Duodenal mucosa (tissue), 2 donors: ENCODE results near the gene HSD17B12.
A peak's percentile ranks its signal among the peaks of the same experiment; 100 is the strongest.

ENCODE experiments used
- H3K27ac ChIP-seq: one replicate; pipeline ENCODE4 v1.7.0; 2013; ENCODE audit warnings: low read depth, low read length
- H3K27me3 ChIP-seq, 2 donors: one replicate each; pipeline ENCODE4 v1.7.0; 2013; ENCODE audit warnings: low read length in 2 of 2, control low read depth in 1 of 2; ENCODE audit not compliant: insufficient read depth in 2 of 2, control insufficient read depth in 1 of 2
- H3K36me3 ChIP-seq, 2 donors: one replicate each; pipeline ENCODE4 v1.7.0; 2013; ENCODE audit warnings: low read length in 2 of 2, control low read depth in 1 of 2; ENCODE audit not compliant: insufficient read depth in 2 of 2, control insufficient read depth in 1 of 2
- H3K4me1 ChIP-seq, 2 donors: one replicate each; pipeline ENCODE4 v1.7.0; 2013; ENCODE audit warnings: low read length in 2 of 2, control low read depth in 1 of 2; ENCODE audit not compliant: insufficient read depth in 2 of 2, control insufficient read depth in 1 of 2
- H3K4me3 ChIP-seq, 2 donors: one replicate each; pipeline ENCODE4 v1.7.0; 2013; ENCODE audit warnings: low read length in 2 of 2, low read depth in 1 of 2
- H3K9ac ChIP-seq, 2 donors: one replicate each; pipeline ENCODE4 v1.7.0; 2013; ENCODE audit warnings: low read length in 2 of 2, low read depth in 1 of 2
- H3K9me3 ChIP-seq, 2 donors: one replicate each; pipeline ENCODE4 v1.7.0; 2013; ENCODE audit warnings: low read length in 2 of 2, control low read depth in 1 of 2; ENCODE audit not compliant: control insufficient read depth in 1 of 2

Gene HSD17B12

GRCh38 chr11:43871051-43871450 lies 190.5 kb downstream of the HSD17B12 start:
- H3K27me3 ChIP-seq: peaks cover 0 to 21% of the 10 kb centered on the region in 2 donors
- no peak overlapping the region for H3K9ac ChIP-seq
- H3K9me3 ChIP-seq: no peaks in the 10 kb centered on the region
- no peak overlapping the region for H3K27ac ChIP-seq
- peaks cover 0 to 7% of the 10 kb centered on the region in 2 donors for H3K4me1 ChIP-seq
- no peaks in the 10 kb centered on the region for H3K36me3 ChIP-seq
- H3K4me3 ChIP-seq: no peak overlapping the region

- no peak overlapping the region for H3K27ac ChIP-seq
- H3K9me3 ChIP-seq: no peaks in the 10 kb centered on the region
- peaks cover 0 to 7% of the 10 kb centered on the region in 2 donors for H3K4me1 ChIP-seq
- no peak overlapping the region for H3K4me3 ChIP-seq
- H3K9ac ChIP-seq: no peak overlapping the region
- no peaks in the 10 kb centered on the region for H3K36me3 ChIP-seq
- peaks cover 4 to 24% of the 10 kb centered on the region in 2 donors for H3K27me3 ChIP-seq
Observed at GRCh38 chr11:43872995-43873394, 192.5 kb downstream of the HSD17B12 start.

GRCh38 chr11:43874078-43874477 lies 193.5 kb downstream of the HSD17B12 start:
- Histone ChIP-seq H3K9ac (no peak overlapping the region), H3K4me1 (peaks cover 0 to 4% of the 10 kb centered on the region in 2 donors), H3K27me3 (peaks cover 4 to 33% of the 10 kb centered on the region in 2 donors), H3K9me3 (no peaks in the 10 kb centered on the region), H3K4me3 (no peak overlapping the region), H3K27ac (no peak overlapping the region), H3K36me3 (no peaks in the 10 kb centered on the region)

GRCh38 chr11:43874738-43875137 lies 194.2 kb downstream of the HSD17B12 start:
- Histone ChIP-seq H3K27ac (no peak overlapping the region), H3K27me3 (peaks cover 4 to 32% of the 10 kb centered on the region in 2 donors), H3K9ac (no peak overlapping the region), H3K9me3 (no peaks in the 10 kb centered on the region), H3K4me3 (no peak overlapping the region), H3K4me1 (peaks cover 0 to under 1% of the 10 kb centered on the region in 2 donors), H3K36me3 (no peaks in the 10 kb centered on the region)

GRCh38 chr11:43879789-43880639 lies 199.5 kb downstream of the HSD17B12 start:
- peak overlapping the region; percentile 97 to 98 for H3K4me3 ChIP-seq
- H3K27me3 ChIP-seq: peaks cover 4 to 21% of the 10 kb centered on the region in 2 donors
- peaks cover 7 to 22% of the 10 kb centered on the region in 2 donors for H3K36me3 ChIP-seq
- H3K4me1 ChIP-seq: peaks cover 18% of the 10 kb centered on the region in 2 donors
- peak overlapping the region; percentile 69 to 77 for H3K9ac ChIP-seq
- no peaks in the 10 kb centered on the region for H3K9me3 ChIP-seq
- no peak overlapping the region for H3K27ac ChIP-seq

- peaks cover 4 to 15% of the 10 kb centered on the region in 2 donors for H3K27me3 ChIP-seq
- H3K4me3 ChIP-seq: peak within 1 kb of the TSS; percentile 97 to 98
- H3K9me3 ChIP-seq: no peaks in the 10 kb centered on the region
- no peak within 1 kb of the TSS for H3K27ac ChIP-seq
- H3K4me1 ChIP-seq: peaks cover 18% of the 10 kb centered on the region in 2 donors
- H3K9ac ChIP-seq: peak within 1 kb of the TSS; percentile 69 to 77
- H3K36me3 ChIP-seq: peaks cover 9 to 28% of the 10 kb centered on the region in 2 donors
Observed at GRCh38 chr11:43880640-43881159, 200.2 kb downstream of the HSD17B12 start, which contains the start of gene ALKBH3. TSS of gene ALKBH3 (plus strand) at chr11:43880831. CDS start at chr11:43882653, 1,822 bp downstream.

GRCh38 chr11:43892851-43893250 lies 212.3 kb downstream of the HSD17B12 start:
- Histone ChIP-seq H3K9ac (no peak overlapping the region), H3K4me3 (no peak overlapping the region), H3K9me3 (no peaks in the 10 kb centered on the region), H3K4me1 (no peaks in the 10 kb centered on the region), H3K27ac (no peak overlapping the region), H3K36me3 (peaks cover 30 to 56% of the 10 kb centered on the region in 2 donors), H3K27me3 (no peaks in the 10 kb centered on the region)

- no peak overlapping the region for H3K27ac ChIP-seq
- no peaks in the 10 kb centered on the region for H3K4me1 ChIP-seq
- no peaks in the 10 kb centered on the region for H3K27me3 ChIP-seq
- H3K9ac ChIP-seq: no peak overlapping the region
- H3K4me3 ChIP-seq: no peak overlapping the region
- H3K36me3 ChIP-seq: peaks cover 37 to 65% of the 10 kb centered on the region in 2 donors
- H3K9me3 ChIP-seq: no peaks in the 10 kb centered on the region
Observed at GRCh38 chr11:43894546-43894945, 214.0 kb downstream of the HSD17B12 start.

- H3K4me3 ChIP-seq: no peak overlapping the region
Observed at GRCh38 chr11:43895601-43896000, 215.1 kb downstream of the HSD17B12 start.

GRCh38 chr11:43898574-43898973 lies 218.0 kb downstream of the HSD17B12 start:
- no peak overlapping the region for H3K27ac ChIP-seq
- H3K4me3 ChIP-seq: no peak overlapping the region
- H3K27me3 ChIP-seq: no peaks in the 10 kb centered on the region
- H3K9ac ChIP-seq: no peak overlapping the region
- H3K9me3 ChIP-seq: no peaks in the 10 kb centered on the region
- H3K36me3 ChIP-seq: peaks cover 27 to 60% of the 10 kb centered on the region in 2 donors
- no peaks in the 10 kb centered on the region for H3K4me1 ChIP-seq

More at GRCh38 chr11:43895601-43896000, 215.1 kb downstream of the HSD17B12 start:
- no peaks in the 10 kb centered on the region for H3K27me3 ChIP-seq
- no peak overlapping the region for H3K27ac ChIP-seq
- H3K9me3 ChIP-seq: no peaks in the 10 kb centered on the region
- H3K9ac ChIP-seq: no peak overlapping the region
- no peaks in the 10 kb centered on the region for H3K4me1 ChIP-seq
- H3K36me3 ChIP-seq: peaks cover 31 to 58% of the 10 kb centered on the region in 2 donors
